ENCODE results near the gene SIMC1.

The SIMC1 gene

DNA sequence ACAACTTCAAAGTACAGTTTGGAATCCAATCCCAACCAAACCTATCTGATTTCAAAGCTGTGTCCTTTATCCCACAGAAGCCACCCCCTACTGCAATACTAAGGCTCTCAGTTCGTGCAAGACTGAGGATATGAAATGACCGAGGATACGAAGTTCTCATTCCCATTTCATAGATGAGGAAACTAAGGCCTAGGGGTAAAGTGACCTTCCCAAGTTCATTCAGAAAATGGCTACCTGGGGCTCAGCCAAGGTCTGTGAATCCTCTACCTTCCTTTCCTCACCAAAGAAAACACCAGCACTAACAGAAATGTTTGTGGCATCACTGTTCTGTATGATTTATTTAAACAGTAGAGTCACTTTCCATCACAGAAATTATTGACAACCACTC is 117.9 kb downstream of the SIMC1 start:
- H3K27ac ChIP-seq, result no peak overlapping the region
- no peak overlapping the region for H3K4me3 ChIP-seq

DNA sequence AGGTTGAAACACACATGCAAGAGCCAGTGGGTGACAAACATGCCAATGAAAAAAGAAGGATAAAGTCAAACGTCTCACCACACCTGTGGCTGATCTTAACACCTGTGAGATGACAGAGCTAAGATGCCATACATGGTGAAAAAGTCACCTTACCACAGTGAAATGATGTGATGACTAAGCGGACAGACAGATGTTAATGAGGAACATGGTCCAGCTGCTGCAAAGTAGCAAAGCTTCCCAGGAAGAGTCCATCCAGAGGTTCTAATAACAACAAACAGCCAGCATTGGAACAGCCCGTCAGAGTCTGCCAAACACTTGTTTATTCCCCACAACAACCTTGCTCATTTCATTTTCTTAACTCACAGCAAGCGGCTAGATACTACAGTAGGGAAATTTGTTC is 121.4 kb downstream of the SIMC1 start:
- H3K27ac ChIP-seq, result no peak overlapping the region
- H3K4me3 ChIP-seq, result no peak overlapping the region

GRCh38 chr5:176360894-176361436 is 122.7 kb downstream of the SIMC1 start:
- peak overlapping the region; percentile 20 to 93 (median 86) for H3K27ac ChIP-seq
- peak overlapping the region; percentile 73 to 99 (median 86) for H3K4me3 ChIP-seq

DNA sequence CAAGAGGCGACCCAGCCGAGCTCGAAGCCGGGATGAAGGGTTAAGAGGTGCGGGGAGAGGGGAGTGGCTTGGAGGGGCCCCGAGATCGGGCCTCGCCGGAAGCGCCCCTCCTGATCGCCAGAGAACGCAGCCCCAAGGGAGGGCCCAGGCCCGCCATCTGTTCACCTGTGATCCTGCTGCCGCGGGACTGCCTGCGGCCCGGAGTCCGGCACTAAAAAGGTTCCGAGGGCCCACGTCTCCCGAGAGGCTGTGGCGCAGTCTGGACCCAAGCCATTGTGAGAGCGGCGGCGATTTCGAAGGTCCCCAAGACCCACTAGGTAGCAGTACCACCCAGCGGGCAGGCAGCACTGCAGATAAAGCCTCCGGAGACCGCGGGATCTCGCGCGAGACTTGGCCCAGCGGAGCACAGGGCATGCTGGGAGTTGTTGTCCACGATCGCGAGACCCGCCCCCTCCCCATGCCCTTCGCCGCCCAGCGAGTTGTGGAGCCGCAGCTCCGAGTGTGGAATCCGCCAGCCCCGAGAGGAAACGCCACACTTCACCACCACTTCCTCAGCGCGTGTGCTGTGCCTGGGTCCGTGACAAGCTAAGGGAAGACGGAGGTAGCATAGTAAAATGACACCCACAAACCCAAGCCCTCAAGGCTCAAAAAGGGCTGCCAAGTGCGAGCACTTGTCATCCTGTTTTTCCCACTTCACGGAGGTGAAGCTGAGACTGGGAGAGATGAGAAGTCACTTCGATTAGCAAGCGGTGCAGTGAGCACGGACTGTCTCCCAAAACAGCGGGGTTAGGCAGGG is 123.4 kb downstream of the SIMC1 start, which contains the start of gene KIAA1191:
Gene KIAA1191 (minus strand): TSS at position 328 of the 796 bp plus-strand sequence. CDS start 2,256 bp downstream, outside the sequence.
- H3K4me3 ChIP-seq, result peak within 1 kb of the TSS; percentile 73 to 99 (median 86)
- peak within 1 kb of the TSS; percentile 20 to 93 (median 86) for H3K27ac ChIP-seq

GRCh38 chr5:176362233-176362490 is 123.9 kb downstream of the SIMC1 start:
- H3K4me3 ChIP-seq, result peak overlapping the region; percentile 73 to 99 (median 86)

GRCh38 chr5:176364765-176365350 is 126.6 kb downstream of the SIMC1 start:
- peak overlapping the region; percentile 56 to 92 (median 79) for H3K4me3 ChIP-seq
- peak overlapping the region in 20 of 21 experiments; percentile 0 to 86 (median 76) for H3K27ac ChIP-seq

More at GRCh38 chr5:176362233-176362490, 123.9 kb downstream of the SIMC1 start:
- peak overlapping the region in 16 of 21 experiments; percentile 24 to 92 (median 86) for H3K27ac ChIP-seq

DNA sequence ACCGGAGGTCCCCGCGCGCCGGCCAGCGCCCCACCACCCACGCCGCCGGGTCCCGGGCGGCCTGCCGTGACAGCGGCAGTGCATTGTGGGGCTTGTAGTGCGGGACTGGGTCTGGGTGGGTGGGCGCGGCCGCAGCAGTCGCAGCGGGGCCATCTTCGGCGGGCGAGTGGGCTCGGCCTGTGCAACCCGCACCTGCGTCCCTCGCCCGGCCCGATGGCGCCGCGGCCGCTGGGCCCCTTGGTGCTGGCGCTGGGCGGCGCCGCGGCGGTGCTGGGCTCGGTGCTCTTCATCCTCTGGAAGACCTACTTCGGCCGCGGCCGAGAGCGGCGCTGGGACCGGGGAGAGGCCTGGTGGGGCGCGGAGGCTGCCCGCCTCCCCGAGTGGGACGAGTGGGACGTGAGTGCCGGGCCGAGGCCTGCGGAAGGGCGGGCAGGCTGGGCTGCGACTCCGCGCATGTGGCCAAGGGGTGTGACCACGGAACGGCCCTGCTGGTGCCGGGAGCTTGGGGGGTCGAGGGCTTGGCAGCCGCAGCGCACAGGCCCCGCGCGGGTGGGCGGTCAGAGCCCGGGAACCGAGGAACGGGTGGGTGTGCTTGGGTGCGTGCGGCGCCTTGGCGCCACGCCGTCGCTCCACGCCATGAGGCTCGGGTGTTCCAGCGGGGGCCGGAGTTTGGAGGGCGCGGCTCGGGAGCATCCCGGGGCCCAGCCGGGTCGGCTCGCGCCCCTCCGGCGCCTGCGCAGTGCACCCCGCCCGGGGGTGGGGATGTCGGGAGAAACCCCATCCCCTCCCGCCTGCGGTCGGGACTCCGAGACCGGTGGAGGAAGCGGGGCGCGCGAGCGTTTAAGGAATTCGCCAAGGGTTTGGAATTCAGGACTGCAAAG is 127.4 kb downstream of the SIMC1 start, which contains the start of gene ARL10:
Gene ARL10 (plus strand): TSS at position 137 of the 881 bp plus-strand sequence. CDS start 77 bp downstream, at position 214.
- H3K27ac ChIP-seq, result peak within 1 kb of the TSS in 20 of 21 experiments; percentile 0 to 86 (median 76)
- peak within 1 kb of the TSS; percentile 56 to 92 (median 79) for H3K4me3 ChIP-seq

DNA sequence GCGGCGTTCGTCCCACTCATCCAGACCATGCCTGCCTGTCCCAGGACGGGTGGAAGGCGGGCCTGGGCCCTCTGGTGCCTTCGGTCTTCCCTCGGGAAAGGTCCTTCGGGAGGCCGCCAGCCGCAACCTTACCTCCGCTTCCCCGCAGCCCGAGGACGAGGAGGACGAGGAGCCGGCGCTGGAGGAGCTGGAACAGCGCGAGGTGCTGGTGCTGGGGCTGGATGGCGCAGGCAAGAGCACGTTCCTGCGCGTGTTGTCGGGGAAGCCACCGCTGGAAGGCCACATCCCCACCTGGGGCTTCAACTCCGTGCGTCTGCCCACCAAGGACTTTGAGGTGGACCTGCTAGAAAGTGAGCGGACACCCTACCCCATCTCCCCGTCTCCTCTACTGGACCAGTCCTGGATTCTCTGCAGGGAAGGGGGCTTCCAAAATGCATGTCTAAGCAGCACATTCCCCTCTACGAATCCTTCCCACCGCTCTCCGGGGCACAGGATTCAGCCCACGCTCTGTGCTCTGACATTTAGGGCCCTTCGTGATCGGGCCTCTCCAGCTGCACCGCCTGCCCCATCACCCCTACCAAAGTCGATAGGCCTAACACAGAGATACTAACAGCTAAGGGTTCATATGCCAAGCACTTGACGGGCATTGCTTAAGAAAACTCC is 128.1 kb downstream of the SIMC1 start:
- H3K4me3 ChIP-seq, result peak overlapping the region; percentile 56 to 92 (median 79)
- peak overlapping the region in 17 of 21 experiments; percentile 48 to 86 (median 76) for H3K27ac ChIP-seq

DNA sequence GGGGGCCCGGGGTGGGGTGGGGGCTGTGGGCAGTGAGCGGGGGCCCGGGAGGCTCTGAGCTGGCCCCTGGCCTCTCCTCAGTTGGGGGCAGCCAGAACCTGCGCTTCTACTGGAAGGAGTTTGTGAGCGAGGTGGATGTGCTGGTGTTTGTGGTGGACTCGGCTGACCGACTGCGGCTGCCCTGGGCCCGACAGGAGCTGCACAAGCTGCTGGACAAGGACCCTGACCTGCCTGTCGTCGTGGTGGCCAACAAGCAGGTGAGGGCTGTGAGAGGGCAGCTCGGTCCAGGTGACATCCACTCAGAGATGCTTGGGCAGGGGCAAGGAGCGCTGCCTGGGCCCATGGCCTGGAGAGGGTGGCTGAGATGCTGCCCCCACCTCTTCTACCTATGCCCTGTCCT is 130.5 kb downstream of the SIMC1 start:
- Histone ChIP-seq H3K27ac (no peak overlapping the region), H3K4me3 (no peak overlapping the region)

DNA sequence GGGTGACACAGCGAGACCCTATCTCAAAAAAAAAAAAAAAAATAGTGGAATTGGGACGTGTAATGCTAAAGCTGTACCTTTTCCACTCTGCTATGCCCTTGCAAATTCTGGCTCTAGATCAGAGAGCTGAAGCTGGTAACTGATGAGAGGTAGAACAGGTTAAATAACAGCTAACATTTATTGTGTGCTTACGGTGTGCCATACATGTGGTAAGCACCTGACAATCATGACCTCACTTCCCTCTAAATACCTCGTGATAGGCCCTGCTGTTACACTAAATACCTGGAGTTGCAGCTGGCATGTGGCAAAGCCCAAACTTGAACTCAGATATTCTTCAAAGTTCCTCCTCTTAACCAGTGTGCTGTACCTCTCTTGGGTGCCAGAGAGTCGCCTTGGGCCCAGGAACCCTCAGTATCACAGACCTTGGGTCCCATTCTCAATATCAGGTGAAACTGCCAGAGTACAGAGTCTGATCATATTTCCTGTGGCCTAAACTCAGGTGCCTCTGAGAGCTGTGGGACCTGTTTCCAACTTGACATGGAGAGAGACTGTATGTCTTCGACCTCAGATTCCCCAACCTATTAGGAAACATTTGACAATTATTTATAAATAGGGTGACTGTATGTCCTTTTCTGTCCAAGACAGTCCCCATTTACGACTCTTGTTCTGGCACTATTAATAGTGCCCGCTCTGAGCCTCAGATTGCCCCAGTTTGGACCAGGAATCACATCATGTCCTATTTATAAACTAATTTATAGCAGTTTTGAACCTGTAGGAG is 131.9 kb downstream of the SIMC1 start:
- no peak overlapping the region for H3K27ac ChIP-seq
- no peak overlapping the region for H3K4me3 ChIP-seq

DNA sequence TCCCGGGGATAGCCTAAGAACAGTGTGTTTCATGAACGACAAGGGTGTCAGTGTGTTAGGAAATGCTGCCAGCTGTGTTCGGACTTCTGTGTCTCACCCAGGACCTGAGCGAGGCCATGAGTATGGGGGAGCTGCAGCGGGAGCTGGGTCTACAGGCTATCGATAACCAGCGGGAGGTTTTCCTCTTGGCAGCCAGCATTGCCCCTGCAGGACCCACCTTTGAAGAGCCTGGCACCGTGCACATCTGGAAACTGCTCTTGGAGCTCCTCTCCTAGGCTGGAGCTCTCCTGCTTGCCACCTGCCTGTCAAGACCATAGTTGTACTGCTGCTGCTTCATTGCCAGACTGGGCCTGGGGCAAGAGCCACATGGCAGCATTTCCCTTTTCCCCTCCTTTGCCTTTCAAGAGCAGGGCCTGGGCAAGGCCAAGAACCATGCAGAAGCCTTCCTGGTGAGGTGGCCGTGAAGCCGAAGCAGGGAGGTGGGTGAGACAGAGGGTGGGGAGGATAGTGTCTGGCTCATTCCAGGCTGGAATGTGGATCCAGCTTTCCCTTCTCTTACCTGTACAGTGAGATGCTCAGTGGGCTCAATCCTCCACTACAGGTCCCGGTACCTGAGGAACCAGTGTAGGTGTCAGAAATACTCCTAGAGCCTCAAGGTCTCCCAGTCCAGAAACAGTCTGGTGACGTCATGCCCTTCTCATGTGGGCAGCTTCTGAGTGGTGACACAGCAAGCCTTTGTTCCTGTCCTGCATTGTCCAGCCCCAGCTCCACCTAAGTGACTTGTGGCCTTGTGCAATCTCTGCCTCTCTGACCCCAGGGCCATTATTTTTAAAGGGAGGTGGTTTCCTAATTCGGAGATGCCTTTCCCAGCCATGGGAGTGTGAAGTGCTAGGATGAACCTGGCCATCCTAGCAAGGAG is 133.7 kb downstream of the SIMC1 start:
- H3K4me3 ChIP-seq, result no peak overlapping the region
- peak overlapping the region in 1 of 21 experiments; percentile 31 for H3K27ac ChIP-seq

GRCh38 chr5:176373100-176373818 is 135.0 kb downstream of the SIMC1 start:
- H3K27ac ChIP-seq, result no peak overlapping the region
- no peak overlapping the region for H3K4me3 ChIP-seq

GRCh38 chr5:176379881-176380280 is 141.7 kb downstream of the SIMC1 start:
- no peak overlapping the region for H3K27ac ChIP-seq

DNA sequence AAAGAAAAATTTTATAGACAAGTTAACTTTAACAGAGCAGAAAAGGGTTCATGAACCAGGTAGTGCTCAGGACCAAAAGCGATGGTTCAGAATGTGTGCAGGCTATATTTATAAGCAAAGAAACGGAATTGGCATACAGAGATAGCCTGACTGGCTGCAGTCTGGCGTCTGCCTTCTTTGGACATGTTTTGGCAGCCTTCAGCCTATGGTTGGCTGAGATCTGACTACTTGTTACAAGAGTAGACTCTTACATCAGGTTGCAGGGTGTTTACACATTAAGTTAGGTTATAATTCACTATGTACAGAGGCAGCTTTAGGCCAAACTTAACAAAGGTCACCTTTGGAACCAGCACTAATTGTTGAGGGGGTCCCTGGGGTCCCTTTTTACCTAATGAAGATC is 143.2 kb downstream of the SIMC1 start:
- H3K4me3 ChIP-seq, result no peak overlapping the region
- peak overlapping the region in 2 of 21 experiments; percentile 31 to 42 for H3K27ac ChIP-seq

More at GRCh38 chr5:176379881-176380280, 141.7 kb downstream of the SIMC1 start:
- H3K4me3 ChIP-seq, result no peak overlapping the region

- Histone ChIP-seq H3K27ac (peak overlapping the region in 2 of 21 experiments; percentile 31 to 42), H3K4me3 (no peak overlapping the region)
These were observed 143.8 kb downstream of the SIMC1 start for GRCh38 chr5:176381979-176382378.

- H3K27ac ChIP-seq, result no peak overlapping the region
- H3K4me3 ChIP-seq, result no peak overlapping the region
These were observed 144.5 kb downstream of the SIMC1 start for GRCh38 chr5:176382721-176383120.
